BLaER1 treated with 17β-estradiol and CSF1 and Interleukin-3, amounts not matched to agents 10 nM and 100 nM (cell line): ENCODE data around the gene LCMT2.

Experiments
- H3K27ac ChIP-seq, 11 experiments: shearing (Covaris generic); formaldehyde crosslinking; 2 replicates each; pipeline ENCODE4 v1.8.1; 2022
- H3K27me3 ChIP-seq, 11 experiments: shearing (Covaris generic); formaldehyde crosslinking; 2 replicates each; pipeline ENCODE4 v1.8.1; 2022
- H3K36me3 ChIP-seq, 11 experiments: shearing (Covaris generic); formaldehyde crosslinking; 2 replicates each; pipeline ENCODE4 v1.8.1; 2022
- H3K4me1 ChIP-seq, 10 experiments: shearing (Covaris generic); formaldehyde crosslinking; 2 replicates each; pipeline ENCODE4 v1.8.1; 2022
- H3K4me2 ChIP-seq, 11 experiments: shearing (Covaris generic); formaldehyde crosslinking; 2 replicates each; pipeline ENCODE4 v1.8.1; 2022
- H3K4me3 ChIP-seq, 10 experiments: shearing (Covaris generic); formaldehyde crosslinking; 2 replicates each; pipeline ENCODE4 v1.8.1; 2022
- H3K9ac ChIP-seq, 11 experiments: shearing (Covaris generic); formaldehyde crosslinking; 2 replicates each; pipeline ENCODE4 v1.8.1; 2022
- H3K9me3 ChIP-seq, 11 experiments: shearing (Covaris generic); formaldehyde crosslinking; replicated peaks in 1 of 11; 2 replicates each; pipeline ENCODE4 v1.8.1; 2022
- H4K20me1 ChIP-seq, 11 experiments: shearing (Covaris generic); formaldehyde crosslinking; 2 replicates each; pipeline ENCODE4 v1.8.1; 2022
- Cebpa-rat ChIP-seq, 11 experiments: shearing (Covaris generic); IDR thresholded peaks; 2 replicates each; pipeline ENCODE4 v1.8.1; 2022

LCMT2 gene, protein sequence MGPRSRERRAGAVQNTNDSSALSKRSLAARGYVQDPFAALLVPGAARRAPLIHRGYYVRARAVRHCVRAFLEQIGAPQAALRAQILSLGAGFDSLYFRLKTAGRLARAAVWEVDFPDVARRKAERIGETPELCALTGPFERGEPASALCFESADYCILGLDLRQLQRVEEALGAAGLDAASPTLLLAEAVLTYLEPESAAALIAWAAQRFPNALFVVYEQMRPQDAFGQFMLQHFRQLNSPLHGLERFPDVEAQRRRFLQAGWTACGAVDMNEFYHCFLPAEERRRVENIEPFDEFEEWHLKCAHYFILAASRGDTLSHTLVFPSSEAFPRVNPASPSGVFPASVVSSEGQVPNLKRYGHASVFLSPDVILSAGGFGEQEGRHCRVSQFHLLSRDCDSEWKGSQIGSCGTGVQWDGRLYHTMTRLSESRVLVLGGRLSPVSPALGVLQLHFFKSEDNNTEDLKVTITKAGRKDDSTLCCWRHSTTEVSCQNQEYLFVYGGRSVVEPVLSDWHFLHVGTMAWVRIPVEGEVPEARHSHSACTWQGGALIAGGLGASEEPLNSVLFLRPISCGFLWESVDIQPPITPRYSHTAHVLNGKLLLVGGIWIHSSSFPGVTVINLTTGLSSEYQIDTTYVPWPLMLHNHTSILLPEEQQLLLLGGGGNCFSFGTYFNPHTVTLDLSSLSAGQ

DNA sequence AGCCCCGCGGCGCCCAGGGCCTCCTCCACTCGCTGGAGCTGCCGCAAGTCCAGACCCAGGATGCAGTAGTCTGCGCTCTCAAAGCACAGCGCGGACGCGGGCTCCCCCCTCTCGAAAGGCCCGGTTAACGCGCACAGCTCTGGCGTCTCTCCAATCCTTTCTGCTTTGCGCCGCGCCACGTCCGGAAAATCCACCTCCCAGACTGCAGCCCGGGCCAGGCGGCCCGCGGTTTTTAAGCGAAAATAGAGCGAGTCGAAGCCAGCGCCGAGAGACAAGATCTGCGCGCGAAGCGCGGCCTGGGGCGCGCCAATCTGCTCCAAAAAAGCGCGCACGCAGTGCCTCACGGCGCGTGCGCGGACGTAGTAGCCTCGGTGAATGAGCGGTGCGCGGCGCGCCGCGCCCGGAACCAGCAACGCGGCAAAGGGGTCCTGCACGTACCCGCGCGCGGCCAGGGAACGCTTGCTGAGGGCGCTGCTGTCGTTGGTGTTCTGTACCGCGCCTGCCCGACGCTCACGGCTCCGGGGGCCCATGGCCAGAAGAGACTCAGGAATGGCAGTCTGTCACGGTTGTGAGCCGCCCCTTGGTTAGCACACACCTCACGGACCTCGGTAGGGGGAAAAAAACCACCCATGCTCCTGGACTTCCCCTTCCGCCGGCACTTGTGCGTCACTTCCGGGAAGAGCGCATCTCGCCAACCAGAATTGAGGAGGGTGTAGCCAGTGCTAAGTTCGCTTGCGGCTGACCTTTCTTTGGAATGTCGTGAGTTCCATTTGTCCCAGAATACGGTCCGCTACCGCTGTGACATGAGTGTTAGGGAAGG, at the start of gene LCMT2:
LCMT2 (minus strand) TSS at position 614 of the 820 bp plus-strand sequence; CDS start at position 530, 84 bp downstream.
- Histone ChIP-seq H3K27ac (peak within 1 kb of the TSS; percentile 79 to 93 (median 86)), H4K20me1 (no peaks in the 10 kb centered on the region), H3K27me3 (no peaks in the 10 kb centered on the region), H3K4me2 (peak within 1 kb of the TSS; percentile 84 to 99 (median 93)), H3K9ac (peak within 1 kb of the TSS; percentile 75 to 86 (median 84)), H3K4me3 (peak within 1 kb of the TSS; percentile 63 to 81 (median 70)), H3K36me3 (peaks cover 5 to 24% (median 15%) of the 10 kb centered on the region in 11 experiments; a peak in 21 of 22 replicates), H3K4me1 (peaks cover 13 to 31% (median 21%) of the 10 kb centered on the region in 10 experiments), H3K9me3 (peaks cover 0 to 23% (median 18%) of the 10 kb centered on the region in 11 experiments; a peak in 18 of 22 replicates)
- no peak for TF ChIP-seq Cebpa-rat (IDR thresholded peaks at IDR 0.05)

DNA sequence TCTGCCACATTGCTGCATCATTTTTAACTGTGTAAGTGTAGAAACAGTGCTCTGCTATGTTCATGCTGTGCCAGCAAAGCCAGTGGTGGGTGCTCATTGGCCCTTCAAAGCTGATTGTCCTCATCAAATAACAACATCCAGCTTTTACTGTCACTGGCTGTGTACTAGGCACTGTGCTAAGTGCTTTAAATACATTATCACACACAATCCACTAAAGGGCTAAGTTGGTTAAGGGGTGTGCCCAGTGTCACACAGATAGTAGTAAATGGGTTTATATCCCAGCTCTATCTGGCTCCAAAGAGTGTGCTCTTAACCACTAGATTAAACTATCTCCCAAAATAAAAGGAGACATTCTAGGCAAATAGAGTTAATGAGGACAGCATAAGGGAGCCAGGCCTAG, 48.2 kb upstream of the LCMT2 start:
- peaks cover 0 to 8% (median 0%) of the 10 kb centered on the region in 11 experiments; a peak in 1 of 22 replicates for H3K9me3 ChIP-seq
- H3K27me3 ChIP-seq, result no peaks in the 10 kb centered on the region
- TF ChIP-seq Cebpa-rat (IDR thresholded peaks at IDR 0.05), result no peak
- H3K36me3 ChIP-seq, result peaks cover 70 to 98% (median 85%) of the 10 kb centered on the region in 11 experiments
- no peak overlapping the region for H3K9ac ChIP-seq
- H4K20me1 ChIP-seq, result peaks cover 0 to 14% (median 0%) of the 10 kb centered on the region in 11 experiments; a peak in 5 of 22 replicates
- no peak overlapping the region for H3K4me3 ChIP-seq
- H3K4me1 ChIP-seq, result peaks cover 0 to 6% (median 2%) of the 10 kb centered on the region in 10 experiments; a peak in 7 of 20 replicates
- H3K4me2 ChIP-seq, result no peak overlapping the region
- H3K27ac ChIP-seq, result no peak overlapping the region

DNA sequence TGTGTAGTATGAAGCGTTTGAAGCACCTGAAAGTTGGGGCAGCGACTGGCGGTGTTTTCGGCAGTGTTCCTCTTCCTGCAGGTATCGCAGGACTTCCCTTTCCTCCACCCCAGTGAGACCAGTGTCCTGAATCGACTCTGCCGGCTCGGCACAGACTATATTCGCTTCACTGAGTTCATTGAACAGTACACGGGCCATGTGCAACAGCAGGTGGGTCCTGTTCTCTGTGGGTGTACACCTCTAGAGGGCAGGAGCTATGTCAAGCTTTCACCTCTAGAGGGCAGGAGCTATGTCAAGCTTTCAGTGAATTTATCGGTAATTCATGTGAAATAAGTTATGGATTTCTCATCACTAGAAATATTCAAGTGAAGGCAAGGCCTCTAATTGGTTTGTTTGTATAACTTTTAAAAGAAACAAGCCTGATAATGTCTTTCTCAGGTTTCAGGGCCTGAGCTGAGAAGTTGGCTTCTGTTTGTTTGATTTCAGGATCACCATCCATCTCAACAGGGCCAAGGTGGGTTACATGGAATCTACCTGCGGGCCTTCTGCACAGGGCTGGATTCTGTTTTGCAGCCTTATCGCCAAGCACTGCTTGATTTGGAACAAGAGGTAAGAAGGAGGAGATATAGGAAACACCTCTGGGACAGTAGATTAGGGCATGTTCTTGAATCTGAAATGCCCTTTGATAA, 45.8 kb upstream of the LCMT2 start:
- H3K9ac ChIP-seq, result no peak overlapping the region
- no peak overlapping the region for H3K4me3 ChIP-seq
- no peak for TF ChIP-seq Cebpa-rat (IDR thresholded peaks at IDR 0.05)
- no peak overlapping the region for H3K27ac ChIP-seq
- H3K4me1 ChIP-seq, result peaks cover 15 to 26% (median 20%) of the 10 kb centered on the region in 10 experiments
- H3K36me3 ChIP-seq, result peaks cover 47 to 77% (median 62%) of the 10 kb centered on the region in 11 experiments
- peaks cover 0 to 8% (median 0%) of the 10 kb centered on the region in 11 experiments; a peak in 1 of 22 replicates for H3K9me3 ChIP-seq
- peaks cover 0 to 23% (median 0%) of the 10 kb centered on the region in 11 experiments; a peak in 6 of 22 replicates for H4K20me1 ChIP-seq
- H3K4me2 ChIP-seq, result peak overlapping the region in 4 of 11 experiments; percentile 9 to 20 (median 15); a peak in 3 of 22 replicates
- no peaks in the 10 kb centered on the region for H3K27me3 ChIP-seq

DNA sequence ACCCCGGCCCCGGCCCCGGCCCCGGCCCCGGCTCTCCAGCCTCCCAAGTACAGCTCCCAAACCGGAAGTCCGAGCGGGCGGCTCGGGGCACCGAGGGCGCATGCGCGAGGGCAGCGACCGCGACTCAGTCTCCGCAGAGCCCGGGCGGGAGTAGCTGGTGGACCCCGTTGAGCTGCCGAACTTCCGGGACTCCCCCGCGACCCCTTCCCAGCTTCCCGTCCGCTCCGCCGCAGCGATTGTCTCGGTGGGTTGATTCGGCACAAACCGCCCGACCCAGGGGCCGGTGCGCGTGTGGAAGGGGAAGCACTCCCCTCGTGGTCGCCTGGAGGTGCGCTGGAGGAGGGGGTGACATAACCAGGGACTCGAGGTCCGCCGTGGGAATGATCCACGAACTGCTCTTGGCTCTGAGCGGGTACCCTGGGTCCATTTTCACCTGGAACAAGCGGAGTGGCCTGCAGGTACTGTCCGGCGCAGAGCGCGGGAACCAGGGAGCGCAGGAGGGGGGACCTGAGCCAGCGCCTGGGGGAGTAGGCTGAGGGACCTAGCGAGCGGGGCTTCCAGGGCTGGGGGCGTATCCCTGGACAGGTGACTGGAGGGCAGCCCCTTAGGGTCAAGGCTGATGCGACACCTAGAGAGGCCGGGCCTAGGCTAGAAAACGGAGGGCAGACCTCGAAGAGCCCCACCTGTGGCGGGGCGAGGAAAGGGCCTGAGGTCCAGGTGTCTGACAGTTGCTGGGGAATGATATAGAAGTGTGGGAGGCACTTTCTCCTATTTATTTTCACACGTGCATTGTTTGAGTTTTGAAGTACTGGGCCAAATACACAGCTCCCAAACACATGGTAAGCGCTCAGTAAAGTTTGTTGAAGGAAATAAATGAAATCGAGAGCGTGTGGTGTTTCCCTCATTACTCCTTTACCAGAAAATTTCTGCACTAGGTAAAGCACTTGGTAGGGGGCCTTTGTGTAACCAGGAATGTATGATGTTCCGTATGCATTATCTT, 40.9 kb upstream of the LCMT2 start, which contains the start of the genes TUBGCP4 and ZSCAN29:
TUBGCP4 (plus strand) TSS at position 127 of the 1,000 bp plus-strand sequence; CDS start at position 381, 254 bp downstream.
ZSCAN29 (minus strand) TSS at position 69 of the 1,000 bp plus-strand sequence. CDS start 1,130 bp downstream, outside the sequence.
- Histone ChIP-seq H3K9ac (peak within 1 kb of the TSS; percentile 88 to 93 (median 92)), H3K27me3 (no peaks in the 10 kb centered on the region), H3K4me1 (peaks cover 32 to 46% (median 37%) of the 10 kb centered on the region in 10 experiments), H3K4me2 (peak within 1 kb of the TSS; percentile 85 to 99 (median 96)), H3K27ac (peak within 1 kb of the TSS; percentile 82 to 92 (median 88)), H3K9me3 (peaks cover 21 to 42% (median 34%) of the 10 kb centered on the region in 11 experiments), H3K4me3 (peak within 1 kb of the TSS; percentile 76 to 93 (median 85)), H3K36me3 (peaks cover 27 to 62% (median 48%) of the 10 kb centered on the region in 11 experiments), H4K20me1 (peaks cover 0 to 27% (median 0%) of the 10 kb centered on the region in 11 experiments; a peak in 6 of 22 replicates)
- TF ChIP-seq Cebpa-rat (IDR thresholded peaks at IDR 0.05), result no peak

DNA sequence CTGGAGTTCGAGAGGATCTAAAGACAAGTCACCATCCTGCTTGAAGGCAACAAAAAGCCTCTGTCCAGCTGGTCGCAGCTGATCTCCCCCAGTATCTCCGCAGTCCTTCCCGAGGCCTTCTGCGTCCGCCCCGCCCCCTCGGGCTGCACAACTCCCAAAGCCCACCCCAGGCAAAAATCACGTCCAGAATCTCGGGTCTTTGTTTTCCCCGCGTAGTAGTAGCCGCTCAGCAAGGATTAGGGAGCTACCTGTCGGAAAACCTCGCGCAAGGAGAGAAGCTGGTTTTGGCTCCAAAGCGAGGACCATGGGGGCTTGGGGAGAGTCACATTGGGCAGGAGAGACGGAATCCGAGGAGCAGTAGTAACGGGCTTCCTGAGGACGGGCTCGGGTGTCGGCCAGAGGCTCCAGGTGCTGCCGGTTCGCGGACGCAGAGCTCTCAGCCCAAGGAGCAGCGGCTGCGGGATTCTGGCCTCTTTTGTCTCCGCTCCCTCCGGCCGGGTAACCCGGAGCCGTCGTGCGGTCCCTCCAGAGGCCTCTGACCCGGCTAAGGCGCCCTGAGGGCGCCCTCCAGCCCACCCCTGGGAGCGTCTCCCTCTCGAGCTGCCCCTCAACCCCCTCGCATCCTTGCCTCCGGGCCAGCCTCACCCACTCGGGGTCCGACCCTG, 40.1 kb upstream of the LCMT2 start:
- no peak for TF ChIP-seq Cebpa-rat (IDR thresholded peaks at IDR 0.05)
- Histone ChIP-seq H3K9ac (peak overlapping the region; percentile 88 to 93 (median 92)), H3K4me1 (peaks cover 33 to 41% (median 36%) of the 10 kb centered on the region in 10 experiments), H3K9me3 (peaks cover 30 to 50% (median 42%) of the 10 kb centered on the region in 11 experiments), H3K27me3 (no peaks in the 10 kb centered on the region), H3K36me3 (peaks cover 34 to 62% (median 52%) of the 10 kb centered on the region in 11 experiments), H4K20me1 (peaks cover 0 to 19% (median 0%) of the 10 kb centered on the region in 11 experiments; a peak in 4 of 22 replicates), H3K4me3 (peak overlapping the region; percentile 76 to 93 (median 85)), H3K27ac (peak overlapping the region; percentile 82 to 92 (median 88)), H3K4me2 (peak overlapping the region; percentile 85 to 98 (median 95))

DNA sequence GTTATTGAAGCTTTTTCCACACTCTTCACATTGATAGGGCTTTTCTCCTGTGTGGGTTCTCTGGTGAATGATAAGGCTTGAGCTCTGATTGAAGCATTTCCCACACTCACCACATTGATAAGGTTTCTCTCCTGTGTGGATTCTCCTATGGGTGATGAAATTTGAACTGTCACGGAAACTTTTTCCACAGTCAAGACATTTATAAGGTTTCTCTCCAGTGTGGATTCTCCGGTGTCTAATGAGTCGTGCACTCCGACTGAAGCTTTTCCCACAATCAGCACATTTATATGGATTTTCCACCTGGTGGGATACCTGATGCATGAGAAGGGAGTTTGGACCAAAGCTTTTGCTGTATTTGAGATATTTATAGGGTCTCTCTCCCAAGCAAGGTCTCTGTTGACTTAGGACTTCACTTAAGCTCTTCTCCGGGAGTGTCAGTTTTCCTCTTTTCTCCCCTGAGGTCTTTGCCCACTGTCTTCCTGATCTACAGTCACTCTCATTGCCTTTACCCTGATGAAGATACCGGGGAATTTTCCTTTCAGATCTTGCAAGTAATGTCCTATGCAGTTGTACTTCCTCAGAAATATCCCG, 31.0 kb upstream of the LCMT2 start:
- H3K36me3 ChIP-seq, result peaks cover 82 to 100% (median 98%) of the 10 kb centered on the region in 11 experiments
- no peak for TF ChIP-seq Cebpa-rat (IDR thresholded peaks at IDR 0.05)
- no peaks in the 10 kb centered on the region for H3K27me3 ChIP-seq
- H3K9me3 ChIP-seq, result peaks cover 89 to 100% (median 97%) of the 10 kb centered on the region in 11 experiments
- 0 out of 22 replicates have a peak, but pooled peaks cover 0 to 5% (median 0%) of the 10 kb centered on the region in 11 experiments for H4K20me1 ChIP-seq
- H3K9ac ChIP-seq, result no peak overlapping the region
- H3K4me3 ChIP-seq, result peak overlapping the region in 9 of 10 experiments; percentile 20 to 51 (median 35); a peak in 17 of 20 replicates
- no peak overlapping the region for H3K27ac ChIP-seq
- no peak overlapping the region for H3K4me2 ChIP-seq
- peaks cover 0 to 26% (median 0%) of the 10 kb centered on the region in 10 experiments; a peak in 3 of 20 replicates for H3K4me1 ChIP-seq
